Measurements from ENCODE around the gene CLDN6.
A peak's percentile ranks its signal among the peaks of the same experiment; 100 is the strongest.

CLDN6 gene

DNA sequence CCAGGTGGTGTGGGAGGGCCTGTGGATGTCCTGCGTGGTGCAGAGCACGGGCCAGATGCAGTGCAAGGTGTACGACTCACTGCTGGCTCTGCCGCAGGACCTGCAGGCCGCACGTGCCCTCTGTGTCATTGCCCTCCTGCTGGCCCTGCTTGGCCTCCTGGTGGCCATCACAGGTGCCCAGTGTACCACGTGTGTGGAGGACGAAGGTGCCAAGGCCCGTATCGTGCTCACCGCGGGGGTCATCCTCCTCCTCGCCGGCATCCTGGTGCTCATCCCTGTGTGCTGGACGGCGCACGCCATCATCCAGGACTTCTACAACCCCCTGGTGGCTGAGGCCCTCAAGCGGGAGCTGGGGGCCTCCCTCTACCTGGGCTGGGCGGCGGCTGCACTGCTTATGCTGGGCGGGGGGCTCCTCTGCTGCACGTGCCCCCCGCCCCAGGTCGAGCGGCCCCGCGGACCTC, 4.5 kb downstream of the CLDN6 start:
- no peak for DNase-seq (ENCODE audit: low read depth in 2 of 2)

- no peak for DNase-seq (ENCODE audit: low read depth in 2 of 2)
These were observed 5.1 kb downstream of the CLDN6 start, which contains the start of gene CLDN9 for GRCh38 chr16:3012828-3013420. Gene CLDN9 (plus strand): TSS chr16:3012923. CDS start chr16:3013363, 440 bp downstream.

GRCh38 chr16:3012246-3012645, 5.7 kb downstream of the CLDN6 start:
- no peak for DNase-seq (ENCODE audit: low read depth in 2 of 2)

GRCh38 chr16:3010510-3010909, 7.5 kb downstream of the CLDN6 start:
- DNase-seq (ENCODE audit: low read depth in 2 of 2) = no peak

DNA sequence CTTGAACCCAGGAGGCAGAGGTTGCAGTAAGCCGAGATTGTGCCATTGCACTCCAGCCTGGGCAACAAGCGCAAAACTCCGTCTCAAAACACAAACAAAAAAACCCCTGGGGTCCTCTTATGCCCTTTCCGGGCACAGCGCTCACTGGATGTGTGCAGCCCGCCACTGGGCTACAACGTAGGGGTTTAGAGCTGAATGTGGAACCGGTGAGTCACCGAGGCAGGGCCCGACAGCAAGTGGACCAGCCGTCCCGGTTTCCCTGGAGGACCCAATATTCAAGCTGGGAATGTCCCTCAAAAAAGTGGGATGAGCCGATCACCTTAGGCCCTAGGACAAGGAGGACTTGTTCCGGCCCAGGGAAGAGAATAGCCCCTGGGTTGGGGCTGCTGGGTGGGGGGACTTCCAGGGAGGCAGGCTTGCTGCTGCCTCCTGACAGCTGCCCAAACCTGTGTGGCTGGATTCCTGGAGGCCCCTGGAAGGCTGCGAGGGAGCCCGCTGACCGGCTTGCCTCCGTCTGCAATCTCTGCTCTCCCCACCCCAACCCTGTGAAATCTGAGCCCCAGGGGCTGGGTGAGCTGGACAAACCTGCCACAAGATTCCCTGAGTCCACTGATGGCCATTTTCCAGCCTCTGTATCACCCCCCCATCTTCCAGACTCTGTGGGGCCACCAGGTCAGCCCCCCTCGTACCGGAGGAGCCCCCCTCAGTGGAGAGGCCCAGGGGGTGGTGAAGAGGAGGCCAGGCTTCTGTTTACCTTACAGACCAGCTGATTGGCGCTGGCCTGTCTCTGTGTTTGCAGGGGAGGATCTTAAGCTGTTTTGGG, 8.2 kb downstream of the CLDN6 start:
- no peak for DNase-seq (ENCODE audit: low read depth in 2 of 2)

DNA sequence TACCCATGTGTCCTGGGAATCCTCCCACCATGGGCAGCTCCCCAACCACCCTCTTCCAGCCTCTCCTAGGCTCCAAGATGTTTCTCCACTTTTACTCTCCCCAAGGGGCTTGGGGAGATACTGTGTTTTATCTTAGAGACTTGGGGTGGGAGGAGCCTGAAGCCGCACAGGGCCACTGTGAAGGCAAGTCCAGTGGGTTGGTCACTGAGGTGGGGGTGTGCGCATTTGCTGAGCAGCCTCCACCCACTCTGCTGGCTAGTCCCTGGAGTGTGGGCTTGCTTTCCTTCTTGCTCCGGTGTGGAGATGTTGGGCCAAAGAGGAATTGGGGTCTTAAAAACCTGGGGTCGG, 9.3 kb downstream of the CLDN6 start:
- DNase-seq (ENCODE audit: low read depth in 2 of 2) = no peak

DNA sequence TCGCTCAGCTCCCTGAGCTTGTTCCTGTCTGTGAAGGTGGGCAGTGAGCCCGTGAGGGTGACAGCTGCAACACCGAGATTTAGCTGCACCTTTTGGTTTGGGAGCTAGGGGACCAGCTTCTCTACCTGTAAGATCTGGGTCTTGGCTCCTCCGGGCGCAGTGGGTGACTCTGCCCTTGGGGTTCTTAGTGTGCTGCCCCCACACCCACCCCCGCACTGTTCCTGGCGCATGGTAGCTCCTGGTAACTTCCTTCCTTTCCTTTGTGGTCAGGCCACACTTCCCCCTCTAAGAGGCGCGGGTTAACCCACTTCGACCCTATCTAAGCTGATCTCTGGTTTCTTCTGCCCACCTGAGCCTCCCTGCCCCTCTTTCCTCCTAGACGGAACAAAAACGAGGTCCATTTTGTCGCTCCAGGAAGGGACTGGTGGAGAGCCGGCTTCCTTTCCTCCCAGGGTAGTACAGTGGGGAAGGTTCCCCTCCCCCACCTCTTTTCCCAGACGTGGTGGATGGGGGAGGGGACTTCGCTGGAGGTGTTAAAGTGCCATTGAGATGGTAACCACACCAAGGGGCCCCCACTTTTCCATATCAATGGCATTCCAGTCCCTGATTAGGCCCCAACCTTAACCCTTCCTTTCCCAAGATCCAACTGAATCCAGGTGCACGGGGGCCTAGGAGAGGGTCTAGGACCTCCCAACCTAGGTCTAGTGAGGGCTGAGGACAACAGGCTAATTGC, 9.9 kb downstream of the CLDN6 start:
- DNase-seq (ENCODE audit: low read depth in 2 of 2) = no peak

DNA sequence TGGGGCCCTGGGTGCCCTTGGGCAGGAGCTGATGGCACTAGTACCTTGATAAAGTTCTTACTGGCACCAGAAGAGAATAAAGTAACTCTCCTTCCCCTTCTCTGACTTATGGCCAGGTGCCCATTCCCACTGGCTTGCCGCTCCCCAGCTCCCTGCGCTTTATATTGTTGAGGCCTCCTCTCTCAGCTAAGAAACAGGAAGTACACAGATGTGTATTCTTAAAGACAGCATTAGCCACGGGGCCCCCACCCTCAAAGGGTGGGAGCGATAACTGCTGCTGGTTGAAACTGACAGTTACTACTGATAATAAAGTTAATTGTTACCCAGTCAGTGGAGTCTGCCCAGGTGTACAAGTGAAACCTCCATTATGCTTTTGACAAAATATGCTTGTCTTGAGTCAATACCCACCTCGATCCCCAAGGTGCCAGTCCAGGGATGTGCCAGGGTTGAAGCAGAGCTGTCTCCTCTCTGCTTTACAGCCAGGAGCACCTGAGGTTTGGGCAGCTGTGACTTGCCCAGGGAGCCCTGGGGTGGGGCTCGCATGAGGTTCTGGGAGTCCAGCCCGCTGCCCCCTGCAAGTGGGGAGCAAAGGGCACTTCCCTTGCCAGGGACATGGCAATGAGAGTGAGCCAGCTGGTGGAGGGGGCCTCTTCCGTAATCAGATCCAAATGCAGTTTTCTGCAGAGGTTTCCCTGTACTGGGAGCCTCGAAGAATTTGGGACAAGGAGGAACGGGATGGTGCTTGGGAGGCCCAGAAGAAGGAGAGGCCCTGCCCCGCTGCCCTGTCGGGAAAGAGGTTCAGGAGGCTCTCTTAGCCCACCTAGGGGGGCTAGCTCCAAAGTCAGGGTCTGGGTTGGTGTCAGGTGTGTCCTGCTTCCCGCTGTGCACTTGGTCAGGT, 10.7 kb downstream of the CLDN6 start:
- no peak for DNase-seq (ENCODE audit: low read depth in 2 of 2)

DNA sequence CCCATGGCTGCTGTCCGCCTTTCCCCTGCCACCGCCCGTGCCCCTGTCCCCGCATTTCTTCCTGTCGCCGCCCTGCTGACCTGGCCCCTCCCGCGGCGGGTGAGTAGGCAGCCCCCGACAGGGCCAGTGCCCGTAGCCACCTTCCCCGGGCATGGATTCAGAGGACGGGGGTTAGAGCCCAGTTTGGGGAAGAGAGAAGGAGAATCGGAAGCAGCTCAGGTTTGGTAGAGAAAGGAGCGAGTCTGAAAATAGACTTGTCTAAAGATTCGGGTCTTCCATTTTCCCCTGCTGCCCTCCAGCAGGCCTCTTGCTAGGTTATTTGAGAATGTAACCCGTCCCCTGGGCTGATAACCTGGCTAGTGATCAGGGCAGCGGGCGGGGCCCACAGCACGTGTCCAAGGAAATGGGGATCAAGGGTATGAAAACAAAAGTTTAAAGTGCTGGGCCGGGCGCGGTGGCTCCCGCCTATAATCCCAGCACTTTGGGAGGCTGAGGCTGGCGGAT, 13.2 kb downstream of the CLDN6 start:
- DNase-seq (ENCODE audit: low read depth in 2 of 2) = no peak

GRCh38 chr16:3004319-3004718, 13.7 kb downstream of the CLDN6 start:
- no peak for DNase-seq (ENCODE audit: low read depth in 2 of 2)

DNA sequence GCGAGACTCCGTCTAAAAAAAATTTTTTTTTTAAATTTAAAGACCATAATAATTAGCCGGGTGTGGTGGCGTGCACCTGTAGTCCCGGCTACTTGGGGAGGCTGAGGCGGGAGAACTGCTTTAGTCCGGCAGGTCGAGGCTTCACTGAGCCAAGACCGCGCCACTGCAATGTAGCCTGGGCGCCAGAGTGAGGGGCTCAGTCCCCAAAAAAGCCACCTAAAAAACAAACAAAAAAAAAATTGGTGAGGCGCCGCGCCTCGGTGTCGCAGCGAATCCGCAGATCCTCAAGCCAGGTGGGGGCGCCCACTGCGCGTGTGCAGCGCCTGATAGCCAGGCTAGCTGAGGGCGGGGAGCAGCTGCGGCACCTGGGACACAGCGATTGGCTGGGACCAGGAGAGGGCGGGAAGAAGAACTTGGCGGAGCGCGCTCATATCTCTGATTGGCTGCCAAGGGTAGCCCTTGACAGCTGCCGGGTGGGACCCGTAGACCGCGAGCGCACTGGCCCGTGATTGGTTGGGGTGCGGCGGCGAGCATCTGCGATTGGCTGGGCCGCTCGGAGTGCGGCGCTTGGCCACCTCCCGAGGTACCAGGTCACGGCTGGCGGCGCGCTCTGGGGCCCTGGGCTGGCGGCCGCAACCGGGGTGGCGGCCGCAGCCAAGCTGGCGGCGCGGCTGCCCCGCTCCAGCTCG, 14.3 kb downstream of the CLDN6 start:
- peak; percentile 90 to 93 for DNase-seq (ENCODE audit: low read depth in 2 of 2)

- no peak for DNase-seq (ENCODE audit: low read depth in 2 of 2)
These were observed 16.7 kb downstream of the CLDN6 start for GRCh38 chr16:3001316-3001715.

- no peak for DNase-seq (ENCODE audit: low read depth in 2 of 2)
These were observed 17.4 kb downstream of the CLDN6 start for GRCh38 chr16:3000540-3000939.

- no peak for DNase-seq (ENCODE audit: low read depth in 2 of 2)
These were observed 18.1 kb downstream of the CLDN6 start for GRCh38 chr16:2999929-3000328.

- no peak for DNase-seq (ENCODE audit: low read depth in 2 of 2)
These were observed 21.7 kb downstream of the CLDN6 start for GRCh38 chr16:2996298-2996697.

GRCh38 chr16:2992383-2993081, 25.5 kb downstream of the CLDN6 start:
- no peak for DNase-seq (ENCODE audit: low read depth in 2 of 2)

- no peak for DNase-seq (ENCODE audit: low read depth in 2 of 2)
These were observed 26.3 kb downstream of the CLDN6 start for GRCh38 chr16:2991566-2992261.

DNA sequence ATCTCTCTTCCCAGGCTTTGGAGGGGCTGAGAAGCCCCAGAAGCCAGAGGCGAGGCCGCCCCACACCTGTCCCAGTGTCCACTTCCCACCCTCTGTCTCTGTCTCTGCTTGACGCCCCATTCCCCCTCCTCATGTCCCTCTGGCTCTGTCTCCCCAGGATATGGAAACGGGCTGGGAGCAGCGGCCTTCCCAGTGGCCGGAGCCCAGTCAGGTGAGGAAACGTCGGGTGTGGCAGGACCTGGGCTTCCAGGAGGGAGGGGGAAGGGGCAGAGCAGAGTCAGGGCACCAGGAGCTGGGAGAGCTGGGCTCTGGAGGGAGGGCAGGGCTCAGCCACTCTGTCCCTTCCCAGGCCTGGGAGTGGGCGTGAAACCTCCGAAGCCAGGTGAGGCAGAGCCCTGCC, 27.1 kb downstream of the CLDN6 start:
- DNase-seq (ENCODE audit: low read depth in 2 of 2) = no peak

DNA sequence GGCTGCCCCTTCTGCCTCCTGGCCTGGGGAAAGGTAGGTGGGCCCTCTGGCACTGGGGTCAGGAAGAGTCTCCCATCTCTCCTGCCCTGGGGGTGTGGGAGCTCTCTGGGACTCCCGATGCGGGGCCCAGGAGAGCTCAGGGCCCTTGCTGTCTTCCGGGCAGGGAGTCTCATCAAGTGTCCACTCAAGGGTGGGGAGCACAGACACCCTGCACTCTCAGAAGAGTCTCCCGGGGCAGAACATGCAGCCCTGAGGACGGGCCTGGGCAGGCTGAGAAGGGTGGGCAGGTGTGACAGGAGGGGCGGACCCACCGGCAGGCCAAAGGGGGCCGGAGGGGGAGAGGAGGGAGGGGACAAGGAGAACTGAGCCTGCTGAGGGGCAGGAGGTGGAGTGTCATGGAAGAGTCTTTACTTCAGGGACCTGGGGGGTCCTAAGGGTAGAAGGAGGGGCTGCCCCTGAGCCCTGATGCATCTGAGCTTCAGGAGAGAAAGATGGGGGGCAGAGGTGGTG, 29.3 kb downstream of the CLDN6 start:
- DNase-seq (ENCODE audit: low read depth in 2 of 2) = no peak
